Esophagus mucosa (tissue), 1 donor: ENCODE data around the gene CLDN2. TPM values are rescaled to one million over a fixed set of nuclear protein-coding genes. Genes with fewer than 3 reads are reported as not detected.
"Not testable (repeated sequence)": the region's sequence is repeated elsewhere in the genome, so short reads cannot be mapped to it uniquely, and the experiment has no call there.

ENCODE experiments used
- ATAC-seq: fragments of 200-7000 bp; cut with Tn5 transposase; one replicate; pipeline ENCODE4 v1.9.1; 2020
- total RNA-seq: library from RNA; stranded (reverse); gene quantifications from one replicate; pipeline ENCODE4 v1.2.4, GENCODE V29; 2023
- donor health status: DM: yes; HTN: yes; CAD: no.

The CLDN2 gene
- total RNA-seq, 1 donor from 2014 or later = not detected

GRCh38 chrX:106964290-106964689 is 44.1 kb downstream of the CLDN2 start:
- no peak for ATAC-seq

GRCh38 chrX:106966547-106966946 is 46.3 kb downstream of the CLDN2 start:
- ATAC-seq = not testable (repeated sequence)

GRCh38 chrX:106972896-106973295 is 52.7 kb downstream of the CLDN2 start:
- ATAC-seq = no peak

- no peak for ATAC-seq
Measured at GRCh38 chrX:106973433-106974149, 53.4 kb downstream of the CLDN2 start.

DNA sequence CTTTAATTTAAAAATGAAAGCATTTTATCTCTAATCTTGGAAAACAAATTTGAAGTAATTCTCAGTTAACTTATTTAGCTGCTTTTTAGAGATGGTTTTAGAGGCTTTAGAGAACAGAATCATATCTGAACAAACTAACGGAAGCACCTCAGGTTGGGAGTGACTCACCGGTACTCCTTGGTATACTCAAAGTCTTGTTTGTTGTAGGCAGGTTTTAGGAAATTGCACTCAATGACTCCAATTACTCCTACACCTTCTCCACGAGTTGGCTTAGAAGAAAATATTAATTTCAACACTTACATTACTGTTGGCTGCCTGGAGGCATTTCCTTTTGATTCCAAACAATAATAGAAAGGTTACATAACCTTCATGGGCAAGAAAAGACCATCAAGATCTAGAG is 56.2 kb downstream of the CLDN2 start:
- no peak for ATAC-seq

Other genes with a start within 250 kb of the CLDN2 start
- gene RNF128, start 193.7 kb upstream of the CLDN2 start, total RNA-seq = 5.2 TPM
- 2.9 TPM for gene TBC1D8B, start 117.7 kb upstream of the CLDN2 start, total RNA-seq
- not detected for gene RIPPLY1, start 17.1 kb upstream of the CLDN2 start, total RNA-seq
- gene MORC4, start 79.8 kb downstream of the CLDN2 start, total RNA-seq = 13.9 TPM
- 10.3 TPM for gene RBM41, start 198.4 kb downstream of the CLDN2 start, total RNA-seq